ENCODE results near the gene VWF.

Gene VWF

DNA sequence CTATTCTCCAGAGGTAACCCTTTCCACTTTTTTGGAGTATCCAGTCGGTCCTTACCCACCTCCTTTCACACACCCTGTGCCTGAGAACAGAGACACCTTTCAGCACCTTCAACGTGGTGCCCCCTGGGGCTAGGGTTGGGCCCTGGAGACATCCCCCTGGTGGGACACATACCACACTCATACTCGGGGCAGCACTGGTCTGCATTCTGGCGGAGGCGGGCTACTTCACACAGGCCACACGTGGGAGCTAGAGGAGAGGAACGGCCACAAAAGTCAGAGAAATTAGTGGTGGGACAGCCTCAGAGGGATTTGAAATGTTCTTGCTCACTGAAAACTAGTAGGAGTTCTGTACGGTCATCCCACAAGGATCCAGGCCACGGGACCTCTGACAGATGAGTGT lies 139.6 kb downstream of the VWF start:
- DNase-seq: no peak
- H3F3A ChIP-seq (ENCODE audit: insufficient read depth, low read length): no peaks in the 10 kb centered on the region
- no peaks in the 10 kb centered on the region for H3K4me1 ChIP-seq (ENCODE audit: low read length)
- TF ChIP-seq CTCF (IDR thresholded peaks at IDR 0.05; ENCODE audit: low read length) (no peak), EZH2 (optimal IDR thresholded peaks at IDR 0.05; ENCODE audit: low read depth, low read length) (no peak), EZH2phosphoT487 (IDR thresholded peaks at IDR 0.05; ENCODE audit: low read length) (no peak)
- no peaks in the 10 kb centered on the region for H3K79me2 ChIP-seq (ENCODE audit: low read length)
- no peak overlapping the region for H2AFZ ChIP-seq (ENCODE audit: low read length)
- no peak overlapping the region for H3K9ac ChIP-seq (ENCODE audit: low read length)
- no peaks in the 10 kb centered on the region for H3K27me3 ChIP-seq (replicated peaks; ENCODE audit: insufficient read depth, low read length)
- H3K9me2 ChIP-seq (replicated peaks; ENCODE audit: insufficient read depth, low read length): no peaks in the 10 kb centered on the region
- H3K9me3 ChIP-seq (replicated peaks; ENCODE audit: insufficient read depth, low read length): no peaks in the 10 kb centered on the region
- H3K27ac ChIP-seq (ENCODE audit: low read length): no peak overlapping the region
- H4K20me1 ChIP-seq (ENCODE audit: insufficient read depth, low read length): no peaks in the 10 kb centered on the region
- H3K4me3 ChIP-seq (ENCODE audit: low read length): no peak overlapping the region
- no peaks in the 10 kb centered on the region for H3K36me3 ChIP-seq (replicated peaks; ENCODE audit: insufficient read depth, low read length)
- H3K4me2 ChIP-seq (ENCODE audit: low read depth, low read length): no peak overlapping the region

DNA sequence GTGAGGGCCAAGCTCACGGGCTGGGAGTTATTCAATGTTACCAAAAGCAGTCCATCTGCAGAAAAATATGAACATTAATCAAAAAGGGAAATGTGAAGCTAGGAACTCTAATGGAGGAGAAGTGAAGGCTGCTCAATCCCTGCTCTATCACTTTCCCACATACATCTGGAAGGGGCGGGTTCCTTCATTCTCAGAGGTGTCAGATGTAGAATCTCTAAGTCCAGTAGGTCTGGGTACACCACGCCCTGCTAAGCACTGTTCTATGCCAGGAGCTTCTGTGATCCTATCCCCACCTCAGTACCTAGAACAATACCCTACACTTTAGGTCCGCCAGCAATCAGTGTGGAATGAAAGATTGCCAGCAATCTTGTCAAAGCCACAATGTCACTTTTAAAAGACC lies 142.4 kb downstream of the VWF start:
- H3K9me2 ChIP-seq (replicated peaks; ENCODE audit: insufficient read depth, low read length): no peaks in the 10 kb centered on the region
- H3K27ac ChIP-seq (ENCODE audit: low read length): no peak overlapping the region
- no peaks in the 10 kb centered on the region for H3K36me3 ChIP-seq (replicated peaks; ENCODE audit: insufficient read depth, low read length)
- no peaks in the 10 kb centered on the region for H3K27me3 ChIP-seq (replicated peaks; ENCODE audit: insufficient read depth, low read length)
- no peak overlapping the region for H3K4me2 ChIP-seq (ENCODE audit: low read depth, low read length)
- H3K9me3 ChIP-seq (replicated peaks; ENCODE audit: insufficient read depth, low read length): no peaks in the 10 kb centered on the region
- H4K20me1 ChIP-seq (ENCODE audit: insufficient read depth, low read length): no peaks in the 10 kb centered on the region
- DNase-seq: no peak
- no peak overlapping the region for H3K9ac ChIP-seq (ENCODE audit: low read length)
- H3K4me3 ChIP-seq (ENCODE audit: low read length): no peak overlapping the region
- no peak overlapping the region; the same call in 1 of the 2 replicates for H2AFZ ChIP-seq (ENCODE audit: low read length)
- TF ChIP-seq EZH2 (optimal IDR thresholded peaks at IDR 0.05; ENCODE audit: low read depth, low read length): no peak
- TF ChIP-seq EZH2phosphoT487 (IDR thresholded peaks at IDR 0.05; ENCODE audit: low read length): no peak
- TF ChIP-seq CTCF (IDR thresholded peaks at IDR 0.05; ENCODE audit: low read length): no peak
- H3K4me1 ChIP-seq (ENCODE audit: low read length): no peaks in the 10 kb centered on the region
- no peaks in the 10 kb centered on the region for H3K79me2 ChIP-seq (ENCODE audit: low read length)
- H3F3A ChIP-seq (ENCODE audit: insufficient read depth, low read length): no peaks in the 10 kb centered on the region

DNA sequence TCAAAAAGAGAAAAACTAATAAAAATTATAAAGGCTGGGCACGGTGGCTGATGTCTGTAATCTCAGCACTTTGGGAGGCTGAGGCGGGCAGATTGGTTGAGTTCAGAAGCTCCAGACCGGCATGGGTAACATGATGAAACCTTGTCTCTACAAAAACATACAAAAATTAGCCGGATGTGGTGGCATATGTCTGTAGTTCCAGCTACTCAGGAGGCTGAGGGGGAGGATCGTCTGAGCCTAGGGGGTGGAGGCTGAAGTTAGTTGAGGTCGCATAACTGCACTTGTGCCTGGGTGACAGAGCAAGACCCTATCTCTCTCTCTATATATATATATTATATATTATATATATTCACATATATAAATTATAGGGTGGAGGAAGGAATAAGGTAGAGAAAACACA lies 146.9 kb downstream of the VWF start:
- Histone ChIP-seq H3K27me3 (replicated peaks; ENCODE audit: insufficient read depth, low read length) (no peaks in the 10 kb centered on the region), H3K27ac (ENCODE audit: low read length) (no peak overlapping the region), H3K9me3 (replicated peaks; ENCODE audit: insufficient read depth, low read length) (no peaks in the 10 kb centered on the region), H3K4me1 (ENCODE audit: low read length) (no peaks in the 10 kb centered on the region), H2AFZ (ENCODE audit: low read length) (no peak overlapping the region), H3K9me2 (replicated peaks; ENCODE audit: insufficient read depth, low read length) (no peaks in the 10 kb centered on the region), H3K4me3 (ENCODE audit: low read length) (no peak overlapping the region), H3K79me2 (ENCODE audit: low read length) (no peaks in the 10 kb centered on the region), H3F3A (ENCODE audit: insufficient read depth, low read length) (no peaks in the 10 kb centered on the region), H3K4me2 (ENCODE audit: low read depth, low read length) (no peak overlapping the region), H4K20me1 (ENCODE audit: insufficient read depth, low read length) (no peaks in the 10 kb centered on the region), H3K9ac (ENCODE audit: low read length) (no peak overlapping the region), H3K36me3 (replicated peaks; ENCODE audit: insufficient read depth, low read length) (no peaks in the 10 kb centered on the region)
- DNase-seq: no peak
- TF ChIP-seq EZH2phosphoT487 (IDR thresholded peaks at IDR 0.05; ENCODE audit: low read length) (no peak), EZH2 (optimal IDR thresholded peaks at IDR 0.05; ENCODE audit: low read depth, low read length) (no peak), CTCF (IDR thresholded peaks at IDR 0.05; ENCODE audit: low read length) (no peak)

Data from MM.1S (cell line).